Measurements from ENCODE around the gene MYLK2.
"Not testable (repeated sequence)": the region's sequence is repeated elsewhere in the genome, so short reads cannot be mapped to it uniquely, and the experiment has no call there.

The MYLK2 gene

DNA sequence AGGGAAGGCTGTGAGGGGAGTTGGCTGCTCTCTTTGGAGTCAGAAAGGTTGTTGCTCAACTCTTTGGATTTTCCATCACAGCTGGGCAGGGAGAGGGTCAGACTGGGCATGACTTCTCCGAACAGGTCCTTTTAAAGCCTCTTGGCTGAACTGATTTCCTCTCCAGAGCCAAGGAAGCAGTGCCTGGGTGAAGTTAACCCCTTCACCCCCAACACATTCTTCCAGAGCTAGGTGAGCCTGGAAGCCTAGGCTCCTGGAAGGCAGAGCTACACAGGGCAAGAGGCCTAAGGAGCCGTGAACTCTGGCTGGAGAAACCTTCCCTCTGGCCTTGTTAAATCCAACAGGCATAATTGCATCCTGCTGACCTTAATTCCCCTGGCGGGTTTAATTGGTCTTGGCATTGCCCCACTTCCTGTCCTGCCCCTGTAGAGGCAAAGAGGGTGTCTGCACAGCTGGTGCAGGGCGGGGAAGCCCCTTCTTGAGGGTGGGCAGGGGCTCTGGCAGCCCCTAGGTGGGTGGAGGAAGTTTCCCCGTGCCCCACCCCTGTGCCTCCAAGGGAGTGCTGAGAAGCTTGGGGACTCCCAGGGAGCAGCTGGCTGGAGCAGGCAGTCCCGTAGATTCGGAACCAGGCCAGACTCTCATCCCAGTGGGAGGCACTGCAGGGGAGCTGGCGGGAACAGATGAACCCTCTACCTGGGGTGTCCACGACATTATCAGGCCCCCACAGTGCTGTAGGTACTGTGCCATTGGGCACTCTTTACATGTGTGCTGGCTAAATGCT, 3.6 kb upstream of the MYLK2 start:
- DNase-seq (ENCODE audit: low read depth in 2 of 2): no peak

DNA sequence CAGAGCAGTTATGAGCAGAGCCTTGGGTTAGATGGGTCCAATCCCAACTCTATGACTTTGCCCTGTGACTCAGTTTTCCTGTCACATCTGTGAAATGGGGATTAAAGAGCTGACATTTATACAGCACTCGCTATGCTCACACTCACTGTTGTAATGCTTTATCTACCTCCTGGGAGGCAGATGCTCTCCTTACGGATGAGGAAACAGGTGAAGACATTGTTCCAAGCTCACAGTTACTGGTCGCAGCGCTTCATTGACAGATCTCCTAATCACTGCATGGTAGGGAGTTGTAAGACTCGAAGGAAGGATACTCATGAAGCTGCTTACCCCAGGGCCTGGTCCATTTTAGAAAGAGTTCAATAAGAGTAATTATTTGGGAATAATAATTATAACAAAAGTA, 2.9 kb upstream of the MYLK2 start:
- no peak for DNase-seq (ENCODE audit: low read depth in 2 of 2)

DNA sequence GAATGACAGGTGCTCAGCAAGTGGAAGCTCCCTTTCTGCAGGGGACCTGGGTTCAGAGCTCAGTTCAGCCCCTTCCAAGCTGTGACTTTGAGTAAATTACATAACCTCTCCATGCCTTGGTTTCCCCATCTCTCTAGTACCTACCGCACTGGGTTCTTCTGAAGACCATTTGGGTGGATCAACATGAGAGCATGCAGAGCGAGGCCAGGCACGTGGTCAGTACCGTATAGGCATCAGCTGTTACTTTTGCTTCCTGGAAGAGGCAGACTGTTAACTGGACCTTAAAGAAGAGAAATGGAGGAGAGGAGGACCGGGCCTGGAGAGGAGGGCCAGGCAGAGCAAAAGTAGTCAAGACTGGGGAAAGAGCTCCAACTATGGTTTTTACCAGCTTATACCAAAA, 1.7 kb upstream of the MYLK2 start:
- no peak for DNase-seq (ENCODE audit: low read depth in 2 of 2)

DNA sequence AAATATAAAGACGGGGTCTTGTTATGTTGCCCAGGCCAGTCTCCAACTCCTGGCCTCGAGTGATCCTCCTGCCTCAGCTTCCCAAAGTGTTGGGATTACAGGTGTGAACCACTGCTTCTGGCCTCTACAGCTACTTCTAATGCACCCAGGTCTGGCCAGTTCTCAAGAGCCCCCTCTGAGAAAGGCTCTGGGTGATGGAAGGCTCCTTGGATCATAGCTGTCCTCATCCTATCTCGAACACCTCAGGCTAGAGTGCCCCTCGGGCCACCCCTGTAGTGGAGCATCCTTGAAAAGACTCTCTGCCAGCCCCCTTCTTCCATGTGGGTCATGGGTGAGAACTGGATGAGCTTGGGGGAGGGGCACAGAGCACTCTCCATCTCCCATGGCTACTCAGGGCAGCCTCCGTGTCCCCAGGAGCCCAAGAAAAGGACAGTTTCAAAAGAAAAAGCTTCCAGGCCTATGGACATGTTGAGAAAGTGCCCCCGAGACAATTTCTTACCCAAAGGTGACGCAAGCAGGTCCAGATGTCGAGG, 714 bp upstream of the MYLK2 start:
- DNase-seq (ENCODE audit: low read depth in 2 of 2): no peak

DNA sequence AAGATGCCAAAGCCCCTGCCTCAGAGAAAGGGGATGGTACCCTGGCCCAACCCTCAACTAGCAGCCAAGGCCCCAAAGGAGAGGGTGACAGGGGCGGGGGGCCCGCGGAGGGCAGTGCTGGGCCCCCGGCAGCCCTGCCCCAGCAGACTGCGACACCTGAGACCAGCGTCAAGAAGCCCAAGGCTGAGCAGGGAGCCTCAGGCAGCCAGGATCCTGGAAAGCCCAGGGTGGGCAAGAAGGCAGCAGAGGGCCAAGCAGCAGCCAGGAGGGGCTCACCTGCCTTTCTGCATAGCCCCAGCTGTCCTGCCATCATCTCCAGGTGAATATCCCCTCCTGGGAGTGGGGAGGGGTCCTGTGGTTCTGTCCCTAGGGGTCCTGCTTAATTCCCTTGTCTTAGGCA, 1.1 kb downstream of the MYLK2 start:
- DNase-seq (ENCODE audit: low read depth in 2 of 2): no peak

DNA sequence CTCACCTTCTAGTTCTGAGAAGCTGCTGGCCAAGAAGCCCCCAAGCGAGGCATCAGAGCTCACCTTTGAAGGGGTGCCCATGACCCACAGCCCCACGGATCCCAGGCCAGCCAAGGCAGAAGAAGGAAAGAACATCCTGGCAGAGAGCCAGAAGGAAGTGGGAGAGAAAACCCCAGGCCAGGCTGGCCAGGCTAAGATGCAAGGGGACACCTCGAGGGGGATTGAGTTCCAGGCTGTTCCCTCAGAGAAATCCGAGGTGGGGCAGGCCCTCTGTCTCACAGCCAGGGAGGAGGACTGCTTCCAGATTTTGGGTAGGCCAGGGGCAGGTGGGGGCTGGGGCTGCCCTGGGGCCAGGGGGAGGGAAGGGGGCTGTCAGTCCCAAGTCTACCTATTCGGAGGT, 2.3 kb downstream of the MYLK2 start:
- DNase-seq (ENCODE audit: low read depth in 2 of 2): no peak

DNA sequence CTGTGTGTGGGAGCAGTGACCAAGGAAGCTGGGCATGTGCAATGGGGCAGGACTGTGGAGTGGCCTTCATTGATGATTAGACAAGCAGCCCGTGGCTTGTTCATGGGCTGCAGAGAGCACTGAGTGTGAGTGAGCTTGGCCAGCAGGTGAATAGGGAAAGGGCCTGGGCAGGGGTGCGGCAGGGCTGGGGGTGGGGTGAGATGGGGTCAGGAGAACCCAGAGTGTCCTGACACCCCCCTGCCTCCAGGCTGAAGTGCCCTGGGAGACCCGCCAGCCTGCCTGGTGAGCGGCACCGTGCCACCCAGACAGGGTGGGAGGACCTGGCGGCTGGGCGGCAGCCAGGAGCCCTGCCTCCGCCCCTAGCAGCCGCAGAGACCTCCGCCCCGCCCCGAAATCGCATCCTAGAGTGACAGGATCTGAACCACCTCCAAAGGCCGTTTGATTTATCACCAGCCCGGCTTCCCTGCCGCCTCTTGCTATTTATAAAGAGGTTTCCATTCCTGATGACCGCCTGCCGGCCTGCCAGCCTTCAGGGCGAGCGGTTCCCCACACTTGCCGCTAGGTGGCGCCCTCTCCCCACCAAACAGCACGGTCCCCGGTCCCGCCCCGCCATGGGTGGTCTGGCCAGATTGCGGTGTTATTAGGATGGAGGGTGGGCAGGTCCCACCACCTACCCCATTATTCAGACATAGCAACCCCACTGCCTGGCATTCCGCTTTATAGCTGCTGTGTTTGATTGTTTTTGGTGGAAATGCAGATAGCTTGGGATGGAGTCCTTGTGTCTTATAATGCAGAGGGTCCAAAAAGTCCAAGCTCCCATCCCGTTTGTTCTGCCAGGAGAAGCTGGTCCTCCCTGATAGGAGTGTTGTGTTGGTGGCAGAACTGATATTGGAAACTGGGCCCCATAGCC, 3.5 kb downstream of the MYLK2 start:
- DNase-seq (ENCODE audit: low read depth in 2 of 2): peak; percentile 43 to 66

DNA sequence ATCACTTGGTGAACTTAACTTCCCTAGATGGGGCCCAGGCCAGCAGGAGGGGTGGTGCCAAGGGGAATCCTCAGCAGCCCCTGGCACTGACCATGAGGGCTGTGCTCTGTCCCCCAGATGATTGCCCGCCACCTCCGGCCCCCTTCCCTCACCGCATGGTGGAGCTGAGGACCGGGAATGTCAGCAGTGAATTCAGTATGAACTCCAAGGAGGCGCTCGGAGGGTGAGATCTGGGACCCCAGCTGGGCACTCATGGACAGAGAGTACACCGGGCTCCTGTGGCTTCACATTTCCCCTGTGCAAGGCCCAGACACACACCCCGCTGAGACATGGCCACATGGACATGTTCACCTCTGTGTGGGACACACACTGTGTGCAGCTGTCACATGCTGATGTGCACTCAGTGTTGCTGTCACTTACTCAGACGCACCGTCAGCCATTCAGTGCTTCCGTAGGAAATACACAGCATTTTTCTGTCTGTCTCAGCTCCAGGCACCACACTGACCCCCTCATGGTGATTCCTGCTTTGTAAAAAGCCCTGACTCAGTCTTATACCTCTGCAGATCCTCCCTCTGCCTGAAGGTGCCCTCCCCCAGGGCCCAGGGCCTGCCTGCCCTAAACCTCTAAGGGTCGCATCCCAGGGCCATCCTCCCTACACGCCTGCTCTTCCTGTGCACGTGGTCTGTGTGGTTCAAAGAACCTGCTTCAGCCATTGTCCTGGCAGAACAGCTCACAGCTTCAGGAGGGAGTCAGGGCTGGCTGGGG, 4.4 kb downstream of the MYLK2 start:
- no peak for DNase-seq (ENCODE audit: low read depth in 2 of 2)

DNA sequence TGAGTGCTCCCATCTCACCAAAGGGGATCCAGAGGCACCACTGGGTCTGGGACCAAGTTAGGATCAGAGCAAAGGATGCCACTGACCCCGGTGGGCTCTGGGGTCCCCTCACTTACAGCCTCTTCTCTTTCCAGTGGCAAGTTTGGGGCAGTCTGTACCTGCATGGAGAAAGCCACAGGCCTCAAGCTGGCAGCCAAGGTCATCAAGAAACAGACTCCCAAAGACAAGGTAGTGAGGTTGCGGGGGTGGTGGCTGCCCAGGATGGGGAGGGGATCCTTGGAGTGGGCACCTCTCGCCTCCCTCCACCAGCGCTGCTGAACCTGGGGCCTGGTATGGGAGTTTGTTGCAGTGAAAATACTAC, 4.9 kb downstream of the MYLK2 start:
- no peak for DNase-seq (ENCODE audit: low read depth in 2 of 2)

DNA sequence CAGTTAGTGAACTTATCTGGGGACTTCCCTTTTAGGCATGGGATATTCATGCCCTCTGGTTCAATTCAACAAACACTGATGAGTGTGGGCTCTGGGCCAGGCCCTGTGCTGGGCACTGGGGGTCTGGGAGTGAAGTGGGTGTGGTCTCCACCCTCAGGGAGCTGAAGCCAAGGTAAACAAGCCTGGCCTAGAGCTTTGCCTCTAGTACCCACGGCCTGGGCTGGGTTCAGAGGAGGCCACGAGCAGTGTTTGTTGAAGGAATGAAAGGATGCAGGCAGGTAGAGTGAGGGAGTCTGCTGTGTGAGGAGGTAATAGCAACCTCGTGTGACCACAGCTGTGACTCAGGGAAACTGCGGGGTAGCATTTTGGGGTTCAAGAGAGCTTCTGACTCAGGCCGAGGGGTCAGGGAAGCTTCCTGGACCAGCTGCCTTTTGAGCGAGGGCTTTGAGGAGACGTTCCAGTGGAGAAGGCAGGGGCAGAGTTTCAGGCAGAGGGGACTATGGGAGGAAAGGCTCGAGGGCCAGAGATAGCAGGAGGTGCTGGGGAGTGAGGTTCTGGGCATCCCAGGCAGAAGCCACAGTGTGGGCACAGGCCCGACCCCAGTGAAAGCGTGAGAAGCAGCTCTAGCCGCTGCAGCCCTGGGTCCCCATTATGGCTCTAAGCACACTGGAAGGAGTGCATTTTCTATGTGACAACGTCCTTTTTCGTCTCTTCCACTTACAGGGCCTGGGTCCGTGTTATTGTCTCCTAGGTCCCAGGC, 5.6 kb downstream of the MYLK2 start:
- DNase-seq (ENCODE audit: low read depth in 2 of 2): no peak

DNA sequence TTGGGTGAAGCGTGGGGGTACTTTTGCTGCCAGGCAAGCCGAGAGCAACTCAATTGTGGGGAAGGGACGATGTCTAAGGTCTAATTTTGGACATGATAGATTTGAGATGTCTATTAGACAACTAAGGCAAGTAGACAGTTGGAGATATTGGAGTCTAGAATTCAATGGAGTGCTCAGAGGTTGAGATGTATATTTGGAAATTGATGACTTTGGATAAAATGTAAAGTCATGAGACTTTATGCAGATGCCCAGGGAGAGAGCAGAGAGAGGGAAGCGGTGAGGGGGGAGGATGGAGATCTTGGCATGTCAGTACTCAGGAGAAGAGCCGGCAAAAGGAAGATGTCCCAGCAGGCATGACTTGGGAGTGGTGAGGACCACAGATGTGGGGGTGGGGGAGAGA, 6.9 kb downstream of the MYLK2 start:
- DNase-seq (ENCODE audit: low read depth in 2 of 2): no peak

DNA sequence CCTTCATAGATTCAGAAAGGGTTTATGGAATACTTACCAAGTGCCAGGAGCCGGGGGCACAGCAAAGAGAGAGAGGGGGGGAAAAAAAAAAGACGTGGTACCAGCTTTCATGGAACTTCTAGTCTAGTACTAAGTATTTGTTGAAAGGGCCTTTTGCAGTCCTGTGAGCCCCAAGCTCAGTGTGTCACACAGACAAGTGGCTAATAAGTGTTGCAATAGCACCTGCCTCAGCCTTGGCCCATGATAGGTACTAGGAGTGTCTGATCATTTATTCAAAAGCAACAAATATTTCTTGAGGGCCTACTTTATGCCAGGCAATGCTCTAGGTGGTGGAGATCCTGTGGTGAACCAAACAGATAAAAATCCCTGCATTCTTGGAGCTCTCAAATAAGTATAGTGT, 7.9 kb downstream of the MYLK2 start:
- DNase-seq (ENCODE audit: low read depth in 2 of 2): no peak

DNA sequence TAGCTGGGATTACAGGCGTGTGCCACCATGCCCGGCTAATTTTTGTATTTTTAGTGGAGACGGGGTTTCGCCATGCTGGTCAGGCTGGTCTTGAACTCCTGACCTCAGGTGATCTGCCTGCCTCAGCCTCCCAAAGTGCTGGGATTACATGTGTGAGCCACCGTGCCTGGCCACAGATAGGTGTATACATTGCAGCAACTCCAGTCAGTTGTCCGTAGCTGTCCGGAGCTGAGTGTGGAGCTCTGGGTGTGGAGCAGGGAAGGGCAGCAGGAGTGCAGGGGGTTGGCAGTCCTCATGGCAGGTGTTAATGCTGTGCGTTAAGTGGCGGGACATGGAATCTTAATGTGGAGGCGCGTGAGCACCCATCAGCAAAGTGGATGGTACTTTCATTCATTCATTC, 8.9 kb downstream of the MYLK2 start:
- DNase-seq (ENCODE audit: low read depth in 2 of 2): not testable (repeated sequence)

DNA sequence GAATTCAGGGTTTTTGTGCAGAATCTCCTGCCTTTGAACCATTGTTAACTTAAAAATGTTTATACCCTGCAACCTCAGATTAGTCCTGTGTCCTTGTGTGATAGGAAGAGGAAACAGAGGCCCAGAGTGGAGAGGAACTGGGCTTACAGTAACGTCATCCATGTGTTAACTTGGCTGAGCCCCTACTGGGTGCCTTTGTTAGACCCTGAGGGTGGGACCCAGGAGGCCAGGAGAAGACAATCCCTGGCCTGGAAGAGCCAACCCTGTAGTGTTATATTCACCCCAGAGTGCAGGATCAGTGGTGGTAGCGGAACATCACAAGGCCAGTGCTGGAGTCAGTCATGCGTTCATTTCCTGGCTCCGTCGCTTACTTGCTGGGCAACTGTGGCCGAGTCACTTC, 10.6 kb downstream of the MYLK2 start:
- no peak for DNase-seq (ENCODE audit: low read depth in 2 of 2)

DNA sequence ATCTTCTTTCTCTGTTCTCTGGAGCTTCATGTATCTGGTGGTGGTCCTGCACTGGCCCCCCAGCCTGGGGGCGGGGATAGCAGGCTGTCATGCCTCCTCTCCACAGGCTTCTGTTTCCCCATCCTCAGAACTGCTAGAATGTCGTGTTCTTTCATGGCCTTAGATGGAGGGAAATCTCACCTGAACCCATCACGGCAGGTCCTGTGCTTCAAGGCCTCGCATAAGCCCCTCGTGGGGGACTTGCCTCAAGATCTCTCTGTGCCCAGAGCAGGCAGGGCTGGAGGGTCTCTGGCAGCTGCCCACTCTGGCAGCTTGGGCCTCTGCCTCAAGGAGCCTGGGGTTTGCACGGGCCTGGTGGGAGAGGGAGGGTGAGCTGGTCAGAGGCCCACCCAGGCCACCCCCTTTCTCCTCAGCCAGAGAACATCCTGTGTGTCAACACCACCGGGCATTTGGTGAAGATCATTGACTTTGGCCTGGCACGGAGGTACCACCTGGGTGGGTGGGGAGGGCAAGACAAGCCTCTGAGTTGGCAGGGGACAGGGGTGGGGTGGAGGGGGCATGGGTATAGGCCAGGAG, 11.3 kb downstream of the MYLK2 start:
- no peak for DNase-seq (ENCODE audit: low read depth in 2 of 2)

DNA sequence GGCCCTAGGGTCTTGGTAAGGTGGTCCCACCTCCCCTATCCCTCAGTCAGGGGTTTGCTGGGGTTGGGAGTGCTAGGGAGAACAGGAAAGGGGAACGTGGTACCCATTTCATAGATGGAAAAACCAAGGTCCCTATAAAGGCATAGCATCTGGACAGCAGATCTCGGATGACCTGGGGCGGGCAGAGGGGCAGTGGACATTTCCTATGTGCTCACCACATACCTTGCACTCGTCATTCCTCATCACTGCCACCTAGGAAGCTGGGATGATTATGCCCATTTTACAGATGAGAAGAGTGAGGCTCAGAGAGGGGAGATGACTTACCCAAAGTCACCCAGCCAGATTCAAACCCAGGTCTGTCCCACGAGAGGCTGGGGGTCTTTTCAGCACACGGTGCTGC, 12.1 kb downstream of the MYLK2 start:
- no peak for DNase-seq (ENCODE audit: low read depth in 2 of 2)

DNA sequence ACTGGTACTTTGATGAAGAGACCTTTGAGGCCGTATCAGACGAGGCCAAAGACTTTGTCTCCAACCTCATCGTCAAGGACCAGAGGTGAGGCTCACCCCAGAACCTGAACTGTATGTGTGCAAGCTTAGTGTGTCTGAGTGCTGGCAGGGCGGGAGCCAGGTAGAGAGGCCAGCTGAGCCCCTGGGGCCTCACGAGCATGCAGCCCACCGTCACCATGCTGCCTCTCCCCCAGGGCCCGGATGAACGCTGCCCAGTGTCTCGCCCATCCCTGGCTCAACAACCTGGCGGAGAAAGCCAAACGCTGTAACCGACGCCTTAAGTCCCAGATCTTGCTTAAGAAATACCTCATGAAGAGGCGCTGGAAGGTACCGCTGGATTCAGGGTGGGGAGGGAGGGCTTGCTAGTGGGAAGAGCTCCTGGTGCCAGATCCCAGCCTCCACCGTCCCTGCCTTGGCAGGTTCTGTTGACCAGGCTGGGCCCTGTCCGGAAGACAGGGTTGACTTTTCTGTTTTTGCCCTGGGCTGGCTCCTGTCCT, 12.7 kb downstream of the MYLK2 start:
- DNase-seq (ENCODE audit: low read depth in 2 of 2): no peak

DNA sequence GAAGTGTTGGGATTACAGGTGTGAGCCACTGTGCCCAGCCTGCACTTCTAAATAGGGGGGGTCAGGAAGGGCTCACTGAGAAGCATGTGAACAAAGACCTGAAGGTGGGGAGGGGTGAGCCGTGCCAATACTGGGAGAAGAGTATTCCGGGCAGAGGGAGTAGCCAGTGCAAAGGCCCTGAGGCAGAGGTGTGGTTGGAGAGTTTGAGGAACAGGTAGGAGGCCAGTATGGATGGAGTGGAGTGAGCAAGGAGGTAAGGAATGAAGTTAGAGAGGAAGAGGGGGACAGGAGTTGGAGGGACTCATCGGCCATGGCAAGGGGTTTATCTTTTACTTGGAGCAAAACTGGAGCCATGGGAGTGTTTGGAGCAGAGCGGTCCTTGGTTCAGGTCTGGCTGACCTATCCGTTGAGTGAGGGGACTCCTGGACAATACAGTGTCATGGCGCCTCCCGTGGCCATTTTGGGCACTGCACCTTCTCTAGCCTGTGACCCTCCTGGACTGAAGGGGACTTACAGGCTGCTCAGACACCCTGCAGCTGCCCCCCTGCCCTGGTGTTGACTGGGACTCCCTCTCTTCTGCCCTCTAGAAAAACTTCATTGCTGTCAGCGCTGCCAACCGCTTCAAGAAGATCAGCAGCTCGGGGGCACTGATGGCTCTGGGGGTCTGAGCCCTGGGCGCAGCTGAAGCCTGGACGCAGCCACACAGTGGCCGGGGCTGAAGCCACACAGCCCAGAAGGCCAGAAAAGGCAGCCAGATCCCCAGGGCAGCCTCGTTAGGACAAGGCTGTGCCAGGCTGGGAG, 14.2 kb downstream of the MYLK2 start:
- DNase-seq (ENCODE audit: low read depth in 2 of 2): peak; percentile 23 to 45

DNA sequence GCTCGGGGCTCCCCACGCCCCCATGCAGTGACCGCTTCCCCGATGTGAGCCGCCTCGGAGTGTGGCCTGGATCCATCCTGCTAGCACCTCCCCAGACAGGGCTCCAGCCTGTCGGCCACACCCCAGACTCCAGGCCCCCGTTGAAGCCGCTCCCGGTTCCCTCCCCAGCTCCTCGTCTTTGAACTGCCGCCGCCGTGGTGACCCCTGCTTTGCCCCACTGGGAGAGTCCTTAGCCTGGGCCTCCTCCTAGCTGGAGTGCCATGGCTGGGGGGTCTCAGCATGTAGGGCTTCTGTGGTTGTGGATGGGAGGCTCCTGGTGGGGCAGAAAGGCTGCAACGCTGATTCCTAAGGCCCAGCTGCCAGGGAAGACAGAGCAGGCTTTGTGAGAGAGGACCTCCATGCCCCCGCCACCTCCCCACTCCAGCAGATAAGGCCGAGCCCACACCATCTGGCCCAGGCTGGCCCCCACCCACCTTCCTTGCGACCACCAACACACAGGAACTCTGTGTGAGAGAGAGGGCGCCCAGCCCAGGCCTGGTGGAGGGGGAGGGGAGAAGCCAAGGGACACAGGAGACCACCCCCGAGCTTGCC, 14.9 kb downstream of the MYLK2 start:
- DNase-seq (ENCODE audit: low read depth in 2 of 2): no peak

DNA sequence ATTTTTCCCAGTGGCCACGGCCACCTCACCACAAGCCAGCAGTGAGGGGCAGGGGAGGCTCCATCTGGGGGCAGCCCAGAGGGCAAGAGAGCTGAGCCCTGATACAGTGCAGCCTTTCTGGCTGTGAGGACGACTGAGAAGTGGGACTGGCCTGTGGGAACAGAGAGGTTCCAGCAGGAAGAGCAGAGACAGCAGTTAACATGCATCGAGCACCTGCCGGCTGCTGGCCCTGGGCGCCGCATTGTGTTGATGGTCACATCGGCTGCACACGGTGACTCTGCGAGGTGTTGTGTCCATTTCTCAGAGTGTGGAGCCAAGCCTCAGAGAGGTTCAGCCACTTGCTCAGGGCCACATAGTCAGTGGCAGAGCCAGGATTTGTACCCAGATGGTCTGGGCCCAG, 16.4 kb downstream of the MYLK2 start:
- no peak for DNase-seq (ENCODE audit: low read depth in 2 of 2)
